SK-N-SH treated with all-trans-retinoic acid at 6 μM for 48 hours (cell line): Measurements from ENCODE around the gene NPAS3.

Experiments used
- ATAC-seq: fragments of 200-7000 bp; cut with Tn5 transposase; 3 replicates; pipeline ENCODE4 v1.9.1; 2020; ENCODE audit warnings: mild to moderate bottlenecking, moderate library complexity
- ARNTL ChIP-seq: fragments of 450-650 bp; formaldehyde crosslinking; IDR thresholded peaks from 2 replicates; pipeline ENCODE4 v1.5.0; 2020; ENCODE audit warnings: low read depth, mild to moderate bottlenecking, moderate library complexity, borderline replicate concordance
- BACH2 ChIP-seq: fragments of 250-450 bp; sonication (Bioruptor Pico); IDR thresholded peaks from 2 replicates; pipeline ENCODE4 v1.9.0; 2021; ENCODE audit warnings: mild to moderate bottlenecking, borderline replicate concordance
- CSDC2 ChIP-seq: fragments of 250-450 bp; sonication (Bioruptor Pico); IDR thresholded peaks from 2 replicates; pipeline ENCODE4 v1.5.0; 2020; ENCODE audit warnings: mild to moderate bottlenecking, moderate library complexity
- ESRRG ChIP-seq: fragments of 250-450 bp; sonication (Bioruptor Pico); IDR thresholded peaks from 2 replicates; pipeline ENCODE4 v1.6.1; 2021; ENCODE audit warnings: mild to moderate bottlenecking
- ISL1 ChIP-seq: fragments of 250-450 bp; sonication (Bioruptor Pico); IDR thresholded peaks from 2 replicates; pipeline ENCODE4 v2.1.2; 2022; ENCODE audit warnings: mild to moderate bottlenecking, moderate library complexity
- OSR1 ChIP-seq: fragments of 250-450 bp; sonication (Bioruptor Pico); IDR thresholded peaks from 2 replicates; pipeline ENCODE4 v1.8.0; 2022; ENCODE audit warnings: moderate library complexity, mild to moderate bottlenecking, inconsistent platforms
- RARB ChIP-seq: fragments of 250-450 bp; sonication (Bioruptor Pico); IDR thresholded peaks from 2 replicates; pipeline ENCODE4 v1.8.0; 2021; ENCODE audit warnings: mild to moderate bottlenecking, moderate library complexity
- SNAI2 ChIP-seq: fragments of 250-450 bp; sonication (Bioruptor Pico); IDR thresholded peaks from 2 replicates; pipeline ENCODE4 v1.5.0; 2020; ENCODE audit warnings: mild to moderate bottlenecking, moderate library complexity
- ZC3H10 ChIP-seq: fragments of 250-450 bp; sonication (Bioruptor Pico); IDR thresholded peaks from 2 replicates; pipeline ENCODE4 v1.5.1; 2021; ENCODE audit warnings: mild to moderate bottlenecking, moderate library complexity
- ZFP3 ChIP-seq: fragments of 250-450 bp; sonication (Bioruptor Pico); IDR thresholded peaks from 2 replicates; pipeline ENCODE4 v1.5.0; 2020; ENCODE audit warnings: mild to moderate bottlenecking, moderate library complexity
- ZFP30 ChIP-seq: fragments of 450-650 bp; formaldehyde crosslinking; IDR thresholded peaks from 2 replicates; pipeline ENCODE4 v1.5.0; 2022; ENCODE audit warnings: mild to moderate bottlenecking, moderate library complexity
- ZNF565 ChIP-seq: fragments of 450-650 bp; formaldehyde crosslinking; conservative IDR thresholded peaks from 2 replicates; pipeline ENCODE4 v1.5.0; 2020; ENCODE audit warnings: low read depth, mild to moderate bottlenecking, moderate library complexity
- ZNF70 ChIP-seq: fragments of 450-650 bp; formaldehyde crosslinking; IDR thresholded peaks from 2 replicates; pipeline ENCODE4 v1.5.0; 2020; ENCODE audit warnings: mild to moderate bottlenecking, moderate library complexity
- ZNF8 ChIP-seq: fragments of 450-650 bp; formaldehyde crosslinking; IDR thresholded peaks from 2 replicates; pipeline ENCODE4 v1.5.0; 2020; ENCODE audit warnings: mild to moderate bottlenecking, moderate library complexity
- TF ChIP-seq, protein P1 (sequence below): fragments of 250-450 bp; sonication (Bioruptor Pico); IDR thresholded peaks from 2 replicates; pipeline ENCODE4 v1.8.0; 2021; ENCODE audit warnings: low read depth, mild to moderate bottlenecking, moderate library complexity, borderline replicate concordance
- TF ChIP-seq, protein P2 (sequence below): fragments of 250-450 bp; sonication (Bioruptor Pico); IDR thresholded peaks from 2 replicates; pipeline ENCODE4 v1.5.0; 2020; ENCODE audit warnings: mild to moderate bottlenecking, moderate library complexity
- TF ChIP-seq, protein P3 (sequence below): fragments of 250-450 bp; sonication (Bioruptor Pico); IDR thresholded peaks from 2 replicates; pipeline ENCODE4 v1.5.1; 2020; ENCODE audit warnings: low read depth, mild to moderate bottlenecking, moderate library complexity
- TF ChIP-seq, protein P4 (sequence below): fragments of 250-450 bp; sonication (Bioruptor Pico); IDR thresholded peaks from 2 replicates; pipeline ENCODE4 v1.8.0; 2020; ENCODE audit warnings: mild to moderate bottlenecking, moderate library complexity, borderline replicate concordance
- TF ChIP-seq, protein P5 (sequence below): fragments of 250-450 bp; sonication (Bioruptor Pico); IDR thresholded peaks from 2 replicates; pipeline ENCODE4 v1.5.1; 2021; ENCODE audit warnings: mild to moderate bottlenecking, moderate library complexity

NPAS3 gene

DNA sequence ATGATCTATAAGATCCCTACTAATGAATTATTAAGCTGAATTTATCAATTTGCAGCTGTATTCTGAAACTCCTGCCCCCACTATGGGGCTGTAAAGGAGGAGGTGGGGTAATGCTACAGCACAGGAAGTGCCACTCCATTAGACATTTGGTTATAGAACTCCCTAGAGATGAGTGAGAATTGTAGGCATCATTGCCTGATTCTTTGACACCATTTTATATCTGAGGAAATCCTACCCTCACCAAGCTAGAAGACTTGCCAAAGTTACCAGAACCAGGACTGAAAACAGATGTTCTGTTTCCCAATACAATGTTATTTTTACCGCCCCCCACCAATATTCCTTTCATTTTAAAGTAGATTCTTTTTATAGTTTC is 829.8 kb downstream of the NPAS3 start:
- TF ChIP-seq, protein P1, sequence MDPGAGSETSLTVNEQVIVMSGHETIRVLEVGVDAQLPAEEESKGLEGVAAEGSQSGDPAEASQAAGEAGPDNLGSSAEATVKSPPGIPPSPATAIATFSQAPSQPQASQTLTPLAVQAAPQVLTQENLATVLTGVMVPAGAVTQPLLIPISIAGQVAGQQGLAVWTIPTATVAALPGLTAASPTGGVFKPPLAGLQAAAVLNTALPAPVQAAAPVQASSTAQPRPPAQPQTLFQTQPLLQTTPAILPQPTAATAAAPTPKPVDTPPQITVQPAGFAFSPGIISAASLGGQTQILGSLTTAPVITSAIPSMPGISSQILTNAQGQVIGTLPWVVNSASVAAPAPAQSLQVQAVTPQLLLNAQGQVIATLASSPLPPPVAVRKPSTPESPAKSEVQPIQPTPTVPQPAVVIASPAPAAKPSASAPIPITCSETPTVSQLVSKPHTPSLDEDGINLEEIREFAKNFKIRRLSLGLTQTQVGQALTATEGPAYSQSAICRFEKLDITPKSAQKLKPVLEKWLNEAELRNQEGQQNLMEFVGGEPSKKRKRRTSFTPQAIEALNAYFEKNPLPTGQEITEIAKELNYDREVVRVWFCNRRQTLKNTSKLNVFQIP (CRISPR knock-in tag), result no peak
- TF ChIP-seq ZC3H10 (no peak), BACH2 (CRISPR knock-in tag) (no peak), ZNF70 (CRISPR knock-in tag) (no peak), ZNF8 (no peak), ESRRG (CRISPR knock-in tag) (no peak), ZNF565 (CRISPR knock-in tag) (no peak), ZFP3 (CRISPR knock-in tag) (no peak), OSR1 (no peak), ZFP30 (CRISPR knock-in tag) (no peak), CSDC2 (no peak), RARB (CRISPR knock-in tag) (no peak)
- TF ChIP-seq, protein P2, sequence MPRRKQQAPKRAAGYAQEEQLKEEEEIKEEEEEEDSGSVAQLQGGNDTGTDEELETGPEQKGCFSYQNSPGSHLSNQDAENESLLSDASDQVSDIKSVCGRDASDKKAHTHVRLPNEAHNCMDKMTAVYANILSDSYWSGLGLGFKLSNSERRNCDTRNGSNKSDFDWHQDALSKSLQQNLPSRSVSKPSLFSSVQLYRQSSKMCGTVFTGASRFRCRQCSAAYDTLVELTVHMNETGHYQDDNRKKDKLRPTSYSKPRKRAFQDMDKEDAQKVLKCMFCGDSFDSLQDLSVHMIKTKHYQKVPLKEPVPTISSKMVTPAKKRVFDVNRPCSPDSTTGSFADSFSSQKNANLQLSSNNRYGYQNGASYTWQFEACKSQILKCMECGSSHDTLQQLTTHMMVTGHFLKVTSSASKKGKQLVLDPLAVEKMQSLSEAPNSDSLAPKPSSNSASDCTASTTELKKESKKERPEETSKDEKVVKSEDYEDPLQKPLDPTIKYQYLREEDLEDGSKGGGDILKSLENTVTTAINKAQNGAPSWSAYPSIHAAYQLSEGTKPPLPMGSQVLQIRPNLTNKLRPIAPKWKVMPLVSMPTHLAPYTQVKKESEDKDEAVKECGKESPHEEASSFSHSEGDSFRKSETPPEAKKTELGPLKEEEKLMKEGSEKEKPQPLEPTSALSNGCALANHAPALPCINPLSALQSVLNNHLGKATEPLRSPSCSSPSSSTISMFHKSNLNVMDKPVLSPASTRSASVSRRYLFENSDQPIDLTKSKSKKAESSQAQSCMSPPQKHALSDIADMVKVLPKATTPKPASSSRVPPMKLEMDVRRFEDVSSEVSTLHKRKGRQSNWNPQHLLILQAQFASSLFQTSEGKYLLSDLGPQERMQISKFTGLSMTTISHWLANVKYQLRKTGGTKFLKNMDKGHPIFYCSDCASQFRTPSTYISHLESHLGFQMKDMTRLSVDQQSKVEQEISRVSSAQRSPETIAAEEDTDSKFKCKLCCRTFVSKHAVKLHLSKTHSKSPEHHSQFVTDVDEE (CRISPR knock-in tag), result no peak
- TF ChIP-seq, protein P3, sequence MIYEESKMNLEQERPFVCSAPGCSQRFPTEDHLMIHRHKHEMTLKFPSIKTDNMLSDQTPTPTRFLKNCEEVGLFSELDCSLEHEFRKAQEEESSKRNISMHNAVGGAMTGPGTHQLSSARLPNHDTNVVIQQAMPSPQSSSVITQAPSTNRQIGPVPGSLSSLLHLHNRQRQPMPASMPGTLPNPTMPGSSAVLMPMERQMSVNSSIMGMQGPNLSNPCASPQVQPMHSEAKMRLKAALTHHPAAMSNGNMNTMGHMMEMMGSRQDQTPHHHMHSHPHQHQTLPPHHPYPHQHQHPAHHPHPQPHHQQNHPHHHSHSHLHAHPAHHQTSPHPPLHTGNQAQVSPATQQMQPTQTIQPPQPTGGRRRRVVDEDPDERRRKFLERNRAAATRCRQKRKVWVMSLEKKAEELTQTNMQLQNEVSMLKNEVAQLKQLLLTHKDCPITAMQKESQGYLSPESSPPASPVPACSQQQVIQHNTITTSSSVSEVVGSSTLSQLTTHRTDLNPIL, result no peak
- TF ChIP-seq, protein P4, sequence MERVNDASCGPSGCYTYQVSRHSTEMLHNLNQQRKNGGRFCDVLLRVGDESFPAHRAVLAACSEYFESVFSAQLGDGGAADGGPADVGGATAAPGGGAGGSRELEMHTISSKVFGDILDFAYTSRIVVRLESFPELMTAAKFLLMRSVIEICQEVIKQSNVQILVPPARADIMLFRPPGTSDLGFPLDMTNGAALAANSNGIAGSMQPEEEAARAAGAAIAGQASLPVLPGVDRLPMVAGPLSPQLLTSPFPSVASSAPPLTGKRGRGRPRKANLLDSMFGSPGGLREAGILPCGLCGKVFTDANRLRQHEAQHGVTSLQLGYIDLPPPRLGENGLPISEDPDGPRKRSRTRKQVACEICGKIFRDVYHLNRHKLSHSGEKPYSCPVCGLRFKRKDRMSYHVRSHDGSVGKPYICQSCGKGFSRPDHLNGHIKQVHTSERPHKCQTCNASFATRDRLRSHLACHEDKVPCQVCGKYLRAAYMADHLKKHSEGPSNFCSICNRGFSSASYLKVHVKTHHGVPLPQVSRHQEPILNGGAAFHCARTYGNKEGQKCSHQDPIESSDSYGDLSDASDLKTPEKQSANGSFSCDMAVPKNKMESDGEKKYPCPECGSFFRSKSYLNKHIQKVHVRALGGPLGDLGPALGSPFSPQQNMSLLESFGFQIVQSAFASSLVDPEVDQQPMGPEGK (CRISPR knock-in tag), result no peak
- TF ChIP-seq, all 23 proteins: peak for 0
- ATAC-seq, result no peak; the same call in 2 of the 3 replicates

DNA sequence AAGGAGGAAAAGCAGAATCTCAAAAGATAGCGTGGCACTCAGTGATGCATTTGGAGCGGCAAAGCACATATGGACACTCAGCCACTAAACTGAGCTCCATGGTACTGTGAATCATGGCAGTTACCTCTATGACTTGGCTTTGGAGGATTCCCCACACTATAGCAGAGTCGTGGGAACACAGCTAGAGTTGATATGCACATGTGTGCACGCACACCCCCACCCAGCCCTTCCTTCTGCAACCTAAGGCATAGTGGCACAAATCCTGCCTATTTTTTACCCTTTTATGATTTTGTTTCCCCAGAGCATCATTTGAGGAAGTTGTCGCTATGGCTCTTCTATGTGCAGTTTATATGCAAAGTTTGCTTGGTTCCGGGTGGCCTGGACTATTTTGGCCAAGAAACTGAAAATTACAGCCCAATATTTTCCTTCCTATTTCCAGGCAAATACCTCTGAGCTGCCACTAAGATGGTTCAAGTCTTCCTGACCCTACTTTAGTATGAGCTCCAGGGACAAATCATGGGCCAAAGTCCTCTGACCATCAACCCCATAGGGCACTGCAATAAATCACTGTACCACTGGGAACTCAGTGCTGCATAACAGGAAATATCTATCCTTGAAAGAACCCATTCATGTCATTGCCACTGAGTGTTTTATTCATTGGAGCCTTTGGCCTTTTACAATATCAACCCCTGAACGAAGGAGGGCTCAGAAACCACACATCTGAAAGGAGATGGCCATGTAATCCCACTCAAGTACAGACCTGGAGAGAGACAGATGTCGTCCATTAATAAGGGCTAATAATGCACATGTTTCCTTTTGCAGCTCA is 834.7 kb downstream of the NPAS3 start:
- no peak for TF ChIP-seq ISL1
- TF ChIP-seq, protein P5, sequence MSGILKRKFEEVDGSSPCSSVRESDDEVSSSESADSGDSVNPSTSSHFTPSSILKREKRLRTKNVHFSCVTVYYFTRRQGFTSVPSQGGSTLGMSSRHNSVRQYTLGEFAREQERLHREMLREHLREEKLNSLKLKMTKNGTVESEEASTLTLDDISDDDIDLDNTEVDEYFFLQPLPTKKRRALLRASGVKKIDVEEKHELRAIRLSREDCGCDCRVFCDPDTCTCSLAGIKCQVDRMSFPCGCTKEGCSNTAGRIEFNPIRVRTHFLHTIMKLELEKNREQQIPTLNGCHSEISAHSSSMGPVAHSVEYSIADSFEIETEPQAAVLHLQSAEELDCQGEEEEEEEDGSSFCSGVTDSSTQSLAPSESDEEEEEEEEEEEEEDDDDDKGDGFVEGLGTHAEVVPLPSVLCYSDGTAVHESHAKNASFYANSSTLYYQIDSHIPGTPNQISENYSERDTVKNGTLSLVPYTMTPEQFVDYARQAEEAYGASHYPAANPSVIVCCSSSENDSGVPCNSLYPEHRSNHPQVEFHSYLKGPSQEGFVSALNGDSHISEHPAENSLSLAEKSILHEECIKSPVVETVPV (CRISPR knock-in tag), result no peak
- TF ChIP-seq OSR1, result no peak
- TF ChIP-seq ZNF70 (CRISPR knock-in tag), result no peak
- TF ChIP-seq ARNTL (CRISPR knock-in tag), result no peak
- no peak for TF ChIP-seq RARB (CRISPR knock-in tag)
- ATAC-seq, result no peak

DNA sequence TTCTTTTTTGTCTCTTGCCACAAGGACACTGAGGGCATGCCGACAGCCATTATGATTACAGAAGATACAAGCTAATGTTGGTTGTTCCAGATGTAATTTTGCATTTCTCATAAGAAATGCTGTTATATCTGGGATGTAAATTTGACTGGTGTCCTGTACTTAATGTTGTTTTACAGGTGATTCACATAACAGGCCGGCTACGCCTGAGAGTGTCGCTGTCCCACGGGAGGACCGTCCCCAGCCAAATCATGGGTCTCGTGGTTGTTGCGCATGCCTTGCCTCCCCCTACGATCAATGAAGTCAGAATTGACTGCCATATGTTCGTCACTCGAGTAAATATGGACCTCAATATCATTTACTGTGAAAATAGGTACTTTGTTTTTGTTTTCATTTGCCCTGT is 835.5 kb downstream of the NPAS3 start:
- ATAC-seq, result no peak
- no peak for TF ChIP-seq SNAI2 (CRISPR knock-in tag)
